Iris pigment epithelial cell (primary cell): ENCODE measurements around the gene SLC22A23.
"Not testable (repeated sequence)": the region's sequence is repeated elsewhere in the genome, so short reads cannot be mapped to it uniquely, and the experiment has no call there.

Experiments
- DNase-seq: peaks from one replicate; pipeline ENCODE4 v3.0.0-alpha.2; 2011; ENCODE audit warnings: low read depth

The SLC22A23 gene

GRCh38 chr6:3384241-3385143 lies 72.4 kb downstream of the SLC22A23 start:
- no peak for DNase-seq

GRCh38 chr6:3383525-3383924 lies 73.3 kb downstream of the SLC22A23 start:
- DNase-seq: peak; percentile 73

GRCh38 chr6:3382326-3383279 lies 74.2 kb downstream of the SLC22A23 start:
- DNase-seq: no peak

- DNase-seq: no peak
Observed at GRCh38 chr6:3381233-3381921, 75.5 kb downstream of the SLC22A23 start.

- no peak for DNase-seq
Observed at GRCh38 chr6:3380344-3381232, 76.3 kb downstream of the SLC22A23 start.

GRCh38 chr6:3379482-3380060 lies 77.3 kb downstream of the SLC22A23 start:
- DNase-seq: peak; percentile 48

- DNase-seq: not testable (repeated sequence)
Observed at GRCh38 chr6:3378808-3379207, 78.0 kb downstream of the SLC22A23 start.

- not testable (repeated sequence) for DNase-seq
Observed at GRCh38 chr6:3378398-3378782, 78.5 kb downstream of the SLC22A23 start.

GRCh38 chr6:3377536-3378397 lies 79.1 kb downstream of the SLC22A23 start:
- peak; percentile 16 for DNase-seq

GRCh38 chr6:3376893-3377535 lies 79.8 kb downstream of the SLC22A23 start:
- DNase-seq: no peak

- no peak for DNase-seq
Observed at GRCh38 chr6:3376064-3376463, 80.8 kb downstream of the SLC22A23 start.

- DNase-seq: no peak
Observed at GRCh38 chr6:3373597-3374203, 83.2 kb downstream of the SLC22A23 start.

GRCh38 chr6:3372912-3373554 lies 83.8 kb downstream of the SLC22A23 start:
- DNase-seq: no peak

GRCh38 chr6:3372184-3372846 lies 84.5 kb downstream of the SLC22A23 start:
- DNase-seq: no peak

GRCh38 chr6:3371222-3371949 lies 85.5 kb downstream of the SLC22A23 start:
- no peak for DNase-seq

GRCh38 chr6:3370361-3371221 lies 86.3 kb downstream of the SLC22A23 start:
- DNase-seq: no peak
